OCI-LY3 (cell line): ENCODE data around the gene SFXN5.

Experiments
- H2AFZ ChIP-seq: fragments of 200-600, 300-600 bp; shearing (Covaris generic); 2 replicates; pipeline ENCODE4 v1.6.0; 2014; ENCODE audit warnings: antibody characterized with exemption, low read depth, low read length
- H3K27ac ChIP-seq: fragments of 200-600, 300-600 bp; sonication (generic); 2 replicates; pipeline ENCODE4 v1.5.1; 2014; ENCODE audit warnings: mild to moderate bottlenecking, low read length, moderate library complexity, mixed read lengths
- H3K27me3 ChIP-seq: fragments of 200-600, 300-600 bp; sonication (generic); 2 replicates; pipeline ENCODE4 v1.6.1; 2014; ENCODE audit warnings: low read depth, low read length, mixed read lengths
- H3K36me3 ChIP-seq: fragments of 200-600, 300-600 bp; sonication (generic); replicated peaks from 2 replicates; pipeline ENCODE3; 2014; ENCODE audit warnings: low read depth, low read length, mixed read lengths
- H3K4me1 ChIP-seq: fragments of 300-600, 200-600 bp; sonication (generic); 2 replicates; pipeline ENCODE4 v1.6.1; 2014; ENCODE audit warnings: low read length, mixed read lengths
- H3K4me2 ChIP-seq: fragments of 200-600, 300-600 bp; sonication (generic); 2 replicates; pipeline ENCODE4 v1.6.1; 2014; ENCODE audit warnings: low read length, mixed read lengths
- H3K4me3 ChIP-seq: fragments of 300-600, 200-600 bp; sonication (generic); 2 replicates; pipeline ENCODE4 v1.5.1; 2014; ENCODE audit warnings: antibody characterized with exemption, mild to moderate bottlenecking, low read length, moderate library complexity
- H3K79me2 ChIP-seq: fragments of 300-600, 200-600 bp; shearing (Covaris generic); 2 replicates; pipeline ENCODE4 v1.6.1; 2014; ENCODE audit warnings: mild to moderate bottlenecking, low read length, mixed read lengths
- H3K9ac ChIP-seq: fragments of 300-600, 200-600 bp; shearing (Covaris generic); 2 replicates; pipeline ENCODE4 v1.6.0; 2014; ENCODE audit warnings: mild to moderate bottlenecking, low read length, moderate library complexity
- H3K9me3 ChIP-seq: fragments of 200-600, 300-600 bp; shearing (Covaris generic); 2 replicates; pipeline ENCODE4 v1.6.1; 2014; ENCODE audit warnings: low read length, mixed read lengths; ENCODE audit not compliant: insufficient read depth
- H4K20me1 ChIP-seq: fragments of 200-600, 300-600 bp; sonication (generic); 2 replicates; pipeline ENCODE4 v1.6.1; 2016; ENCODE audit warnings: low read length, mixed read lengths; ENCODE audit not compliant: insufficient read depth
- CTCF ChIP-seq: fragments of 200-600, 300-600 bp; sonication (generic); IDR thresholded peaks from 2 replicates; pipeline ENCODE4 v1.5.1; 2014; ENCODE audit warnings: antibody characterized with exemption, low read length, low read depth
- EZH2phosphoT487 ChIP-seq: fragments of 200-600 bp; shearing (Covaris generic); IDR thresholded peaks from 2 replicates; pipeline ENCODE4 v1.6.1; 2018; ENCODE audit warnings: antibody characterized with exemption, mixed run types, low read depth

SFXN5 gene

GRCh38 chr2:73043929-73044832 lies 27.3 kb downstream of the SFXN5 start:
- H3K27ac ChIP-seq = no peak overlapping the region
- no peak for TF ChIP-seq CTCF
- no peak for TF ChIP-seq EZH2phosphoT487

GRCh38 chr2:73043276-73043675 lies 28.2 kb downstream of the SFXN5 start:
- no peaks in the 10 kb centered on the region for H3K79me2 ChIP-seq
- H4K20me1 ChIP-seq = no peaks in the 10 kb centered on the region
- TF ChIP-seq EZH2phosphoT487 (no peak), CTCF (no peak)
- H3K36me3 ChIP-seq = no peaks in the 10 kb centered on the region
- no peak overlapping the region for H3K4me3 ChIP-seq
- no peak overlapping the region for H3K27ac ChIP-seq
- H3K9me3 ChIP-seq = no peaks in the 10 kb centered on the region
- no peaks in the 10 kb centered on the region for H3K27me3 ChIP-seq
- H2AFZ ChIP-seq = no peak overlapping the region
- H3K9ac ChIP-seq = no peak overlapping the region
- no peaks in the 10 kb centered on the region for H3K4me1 ChIP-seq
- H3K4me2 ChIP-seq = no peak overlapping the region

More at GRCh38 chr2:73043929-73044832, 27.3 kb downstream of the SFXN5 start:
- no peaks in the 10 kb centered on the region for H3K27me3 ChIP-seq
- no peak overlapping the region for H3K4me3 ChIP-seq
- H3K79me2 ChIP-seq = no peaks in the 10 kb centered on the region
- no peak overlapping the region for H2AFZ ChIP-seq
- no peaks in the 10 kb centered on the region for H3K36me3 ChIP-seq
- H3K4me2 ChIP-seq = no peak overlapping the region
- H4K20me1 ChIP-seq = no peaks in the 10 kb centered on the region
- no peaks in the 10 kb centered on the region for H3K9me3 ChIP-seq
- H3K9ac ChIP-seq = no peak overlapping the region
- no peaks in the 10 kb centered on the region for H3K4me1 ChIP-seq

GRCh38 chr2:73037947-73038585 lies 33.4 kb downstream of the SFXN5 start:
- no peak for TF ChIP-seq CTCF
- TF ChIP-seq EZH2phosphoT487 = no peak
- Histone ChIP-seq H3K9me3 (no peaks in the 10 kb centered on the region), H3K4me1 (peaks cover 5% of the 10 kb centered on the region; the same call in 1 of the 2 replicates)

GRCh38 chr2:73036766-73037165 lies 34.7 kb downstream of the SFXN5 start:
- TF ChIP-seq EZH2phosphoT487 = no peak
- no peak for TF ChIP-seq CTCF
- Histone ChIP-seq H3K27ac (no peak overlapping the region), H4K20me1 (no peaks in the 10 kb centered on the region)

More at GRCh38 chr2:73037947-73038585, 33.4 kb downstream of the SFXN5 start:
- Histone ChIP-seq H3K27me3 (no peaks in the 10 kb centered on the region), H3K36me3 (no peaks in the 10 kb centered on the region), H3K79me2 (no peaks in the 10 kb centered on the region), H3K4me3 (no peak overlapping the region), H3K4me2 (no peak overlapping the region), H3K27ac (no peak overlapping the region), H4K20me1 (no peaks in the 10 kb centered on the region), H2AFZ (no peak overlapping the region), H3K9ac (no peak overlapping the region)

More at GRCh38 chr2:73036766-73037165, 34.7 kb downstream of the SFXN5 start:
- H3K9ac ChIP-seq = no peak overlapping the region
- peaks cover 5% of the 10 kb centered on the region; the same call in 1 of the 2 replicates for H3K4me1 ChIP-seq
- H3K4me3 ChIP-seq = no peak overlapping the region
- no peaks in the 10 kb centered on the region for H3K9me3 ChIP-seq
- no peaks in the 10 kb centered on the region for H3K79me2 ChIP-seq
- H3K36me3 ChIP-seq = no peaks in the 10 kb centered on the region
- H2AFZ ChIP-seq = no peak overlapping the region
- no peak overlapping the region for H3K4me2 ChIP-seq
- H3K27me3 ChIP-seq = no peaks in the 10 kb centered on the region
